22Rv1 (cell line): Measurements from ENCODE around the gene FGFR2.

Source experiments
- CTCF ChIP-seq: fragments of 450-650 bp; IDR thresholded peaks from 2 replicates; pipeline ENCODE4 v1.5.1; 2017; ENCODE audit warnings: mild to moderate bottlenecking
- ZFX ChIP-seq: fragments of 450-650 bp; IDR thresholded peaks from 2 replicates; pipeline ENCODE4 v1.6.1; 2017; ENCODE audit warnings: antibody characterized with exemption, borderline replicate concordance

DNA sequence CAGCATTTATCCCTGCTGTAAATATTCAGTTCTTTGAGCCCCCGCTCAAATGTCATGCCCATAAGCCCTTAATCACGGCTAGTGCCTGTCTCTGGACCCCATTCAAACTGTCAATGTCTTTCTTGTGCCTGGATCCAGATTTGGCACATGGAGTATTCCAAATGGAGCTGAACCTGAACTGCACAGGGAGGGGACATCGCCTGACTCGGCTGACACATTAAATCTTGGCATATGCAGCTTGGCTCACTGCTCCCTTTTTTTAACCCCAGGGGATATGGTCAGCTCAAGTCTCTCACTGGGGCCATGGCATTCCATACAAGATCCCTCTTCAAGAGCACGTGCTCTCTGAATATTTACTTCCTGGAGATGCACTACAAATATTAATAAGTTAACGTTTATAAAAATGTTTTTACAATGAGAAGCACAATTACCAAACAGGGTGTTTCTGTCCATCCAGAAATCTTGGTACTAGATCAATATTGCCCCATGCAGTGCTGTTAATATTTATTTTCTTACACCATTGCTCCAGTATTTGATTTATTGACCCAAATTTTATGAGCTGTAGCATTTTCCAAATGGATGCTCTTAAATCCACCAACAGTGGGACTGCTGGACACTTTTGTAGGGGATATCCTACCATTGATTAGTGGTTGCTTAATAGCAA lies 57.4 kb downstream of the FGFR2 start:
- TF ChIP-seq CTCF (no peak), ZFX (no peak)
